Measurements from ENCODE around the gene CEACAM18.

CEACAM18 gene

DNA sequence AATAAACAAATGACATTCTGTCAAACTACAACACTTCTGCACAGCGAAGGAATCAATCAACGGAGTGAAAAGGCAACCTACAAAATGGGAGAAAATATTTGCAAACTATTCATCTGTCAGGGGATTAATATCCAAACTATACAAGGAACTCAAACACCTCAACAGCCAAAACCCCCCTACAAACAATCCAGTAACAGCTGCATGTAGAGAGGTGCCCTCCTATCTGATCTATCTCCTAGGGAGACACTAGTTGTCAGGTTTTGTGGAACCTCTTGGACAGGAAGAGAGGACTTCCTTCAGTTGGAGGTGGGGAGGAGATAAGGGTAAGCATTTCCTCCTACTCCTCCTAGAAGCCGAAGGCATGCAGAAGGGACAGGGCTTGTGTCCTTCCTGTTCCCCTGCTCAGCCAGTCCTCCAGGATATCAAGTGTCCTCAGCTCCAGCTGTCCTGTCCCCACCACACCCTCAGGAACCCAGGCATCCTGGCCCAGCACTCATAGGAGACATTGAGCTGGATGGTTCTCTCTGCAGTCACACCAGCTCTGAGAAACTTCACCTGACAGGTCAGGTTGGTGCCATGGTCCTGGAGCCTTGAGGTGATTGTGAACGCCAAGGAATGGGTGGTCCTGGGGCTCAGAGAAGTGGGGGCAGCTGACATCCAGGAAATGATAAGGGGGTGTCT, 10.3 kb upstream of the CEACAM18 start:
- no peak for DNase-seq (ENCODE audit: low read depth, low spot score)
- in situ Hi-C loops (cut with HindIII; ENCODE audit: low sequenced_read_pairs), result no loop called here
- no peak for TF ChIP-seq CTCF (IDR thresholded peaks at IDR 0.05; ENCODE audit: low read depth, low read length)

GRCh38 chr19:51468545-51468920, 9.8 kb upstream of the CEACAM18 start:
- H3K4me3 ChIP-seq (ENCODE audit: low read depth, low read length), result no peak overlapping the region
- in situ Hi-C loops (cut with HindIII; ENCODE audit: low sequenced_read_pairs), result no loop called here
- TF ChIP-seq CTCF (IDR thresholded peaks at IDR 0.05; ENCODE audit: low read depth, low read length), result no peak
- no peak for DNase-seq (ENCODE audit: low read depth, low spot score)

More for the DNA sequence above, 10.3 kb upstream of the CEACAM18 start:
- H3K4me3 ChIP-seq (ENCODE audit: low read depth, low read length), result no peak overlapping the region

DNA sequence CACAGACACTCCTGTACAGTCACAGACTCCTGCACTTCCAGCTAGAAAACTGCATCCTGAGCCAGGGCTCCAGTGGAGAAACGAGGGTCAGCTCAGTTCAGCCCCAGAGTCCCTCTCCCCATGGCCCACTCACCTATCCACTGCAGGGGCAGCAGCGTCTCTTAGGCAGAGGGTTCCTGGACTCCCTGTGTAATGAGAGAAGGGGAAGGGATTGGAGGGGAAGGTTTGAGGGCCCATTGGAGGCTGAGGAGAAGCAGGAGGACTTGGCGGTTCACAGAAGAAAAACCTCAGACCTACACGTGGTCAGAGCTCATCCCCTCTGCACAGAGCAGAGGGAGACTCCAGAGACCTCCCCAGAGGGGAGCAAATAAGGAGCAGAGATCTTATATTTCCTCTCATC, 9.2 kb upstream of the CEACAM18 start:
- in situ Hi-C loops (cut with HindIII; ENCODE audit: low sequenced_read_pairs), result no loop called here
- no peak for TF ChIP-seq CTCF (IDR thresholded peaks at IDR 0.05; ENCODE audit: low read depth, low read length)
- DNase-seq (ENCODE audit: low read depth, low spot score), result no peak
- H3K4me3 ChIP-seq (ENCODE audit: low read depth, low read length), result no peak overlapping the region

- no peak overlapping the region for H3K4me3 ChIP-seq (ENCODE audit: low read depth, low read length)
- in situ Hi-C loops (cut with HindIII; ENCODE audit: low sequenced_read_pairs), result no loop called here
- TF ChIP-seq CTCF (IDR thresholded peaks at IDR 0.05; ENCODE audit: low read depth, low read length), result no peak
- no peak for DNase-seq (ENCODE audit: low read depth, low spot score)
These were observed 8.7 kb upstream of the CEACAM18 start for GRCh38 chr19:51469629-51470028.

DNA sequence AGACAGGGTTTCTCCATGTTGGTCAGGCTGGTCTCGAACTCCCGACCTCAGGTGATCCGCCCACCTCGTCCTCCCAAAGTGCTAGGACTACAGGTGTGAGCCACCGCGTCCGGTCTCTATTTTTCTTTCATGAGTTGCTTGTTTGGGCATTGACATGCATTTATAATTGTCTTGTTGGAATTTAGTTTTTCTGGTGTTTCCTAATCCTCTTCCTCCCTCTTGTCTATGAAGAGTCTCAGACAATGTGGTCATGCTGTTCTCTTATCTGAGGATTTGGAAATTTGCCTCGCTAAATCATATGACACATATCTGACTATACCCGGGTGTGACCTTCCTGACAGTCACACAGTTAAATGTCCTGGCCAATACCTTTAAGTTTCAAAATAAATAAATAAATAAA, 7.4 kb upstream of the CEACAM18 start:
- in situ Hi-C loops (cut with HindIII; ENCODE audit: low sequenced_read_pairs), result no loop called here
- DNase-seq (ENCODE audit: low read depth, low spot score), result no peak
- TF ChIP-seq CTCF (IDR thresholded peaks at IDR 0.05; ENCODE audit: low read depth, low read length), result no peak
- H3K4me3 ChIP-seq (ENCODE audit: low read depth, low read length), result no peak overlapping the region

- no peak overlapping the region for H3K4me3 ChIP-seq (ENCODE audit: low read depth, low read length)
- no peak for TF ChIP-seq CTCF (IDR thresholded peaks at IDR 0.05; ENCODE audit: low read depth, low read length)
- in situ Hi-C loops (cut with HindIII; ENCODE audit: low sequenced_read_pairs), result no loop called here
- DNase-seq (ENCODE audit: low read depth, low spot score), result no peak
These were observed 6.8 kb upstream of the CEACAM18 start for GRCh38 chr19:51471527-51471926.
